ENCODE results near the gene NOTUM. TPM values are rescaled to one million over a fixed set of nuclear protein-coding genes. Genes with fewer than 3 reads are reported as not detected.

NOTUM gene
- total RNA-seq, 1 donor from 2014 or later, result 1.7 TPM

GRCh38 chr17:81992306-81993102, 31.5 kb upstream of the NOTUM start:
- H3K27me3 Mint-ChIP-seq (ENCODE audit: low read depth, unreplicated experiment), result no peaks in the 10 kb centered on the region
- TF ChIP-seq EZH2 (IDR thresholded peaks at IDR 0.05; ENCODE audit: insufficient read depth, low read length), result no peak
- TF ChIP-seq, protein P1, sequence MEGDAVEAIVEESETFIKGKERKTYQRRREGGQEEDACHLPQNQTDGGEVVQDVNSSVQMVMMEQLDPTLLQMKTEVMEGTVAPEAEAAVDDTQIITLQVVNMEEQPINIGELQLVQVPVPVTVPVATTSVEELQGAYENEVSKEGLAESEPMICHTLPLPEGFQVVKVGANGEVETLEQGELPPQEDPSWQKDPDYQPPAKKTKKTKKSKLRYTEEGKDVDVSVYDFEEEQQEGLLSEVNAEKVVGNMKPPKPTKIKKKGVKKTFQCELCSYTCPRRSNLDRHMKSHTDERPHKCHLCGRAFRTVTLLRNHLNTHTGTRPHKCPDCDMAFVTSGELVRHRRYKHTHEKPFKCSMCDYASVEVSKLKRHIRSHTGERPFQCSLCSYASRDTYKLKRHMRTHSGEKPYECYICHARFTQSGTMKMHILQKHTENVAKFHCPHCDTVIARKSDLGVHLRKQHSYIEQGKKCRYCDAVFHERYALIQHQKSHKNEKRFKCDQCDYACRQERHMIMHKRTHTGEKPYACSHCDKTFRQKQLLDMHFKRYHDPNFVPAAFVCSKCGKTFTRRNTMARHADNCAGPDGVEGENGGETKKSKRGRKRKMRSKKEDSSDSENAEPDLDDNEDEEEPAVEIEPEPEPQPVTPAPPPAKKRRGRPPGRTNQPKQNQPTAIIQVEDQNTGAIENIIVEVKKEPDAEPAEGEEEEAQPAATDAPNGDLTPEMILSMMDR (IDR thresholded peaks at IDR 0.05; ENCODE audit: insufficient read depth, low read depth, low read length), result no peak
- H3K4me3 Mint-ChIP-seq (ENCODE audit: unreplicated experiment), result no peak overlapping the region
- H3K36me3 Mint-ChIP-seq (ENCODE audit: low read depth, unreplicated experiment), result peaks cover 13% of the 10 kb centered on the region
- H2AFZ ChIP-seq (ENCODE audit: low read depth, low read length), result no peak overlapping the region
- no peak overlapping the region for H3K27ac ChIP-seq (ENCODE audit: low read depth, low read length)
- no peak overlapping the region for H3K27ac Mint-ChIP-seq (ENCODE audit: unreplicated experiment)
- peaks cover 55% of the 10 kb centered on the region for H4K20me1 ChIP-seq (ENCODE audit: insufficient read depth, low read length)
- peaks cover 6% of the 10 kb centered on the region for H3K79me2 ChIP-seq (ENCODE audit: insufficient read depth, low read length)
- H3K27me3 ChIP-seq (ENCODE audit: insufficient read depth, low read length), result no peaks in the 10 kb centered on the region
- H3K4me1 ChIP-seq (ENCODE audit: insufficient read depth, low read length), result peaks cover 10% of the 10 kb centered on the region
- no peaks in the 10 kb centered on the region for H3K4me1 Mint-ChIP-seq (ENCODE audit: low read depth, unreplicated experiment)
- H3K9me3 Mint-ChIP-seq (ENCODE audit: unreplicated experiment), result peaks cover 5% of the 10 kb centered on the region
- DNase-seq (ENCODE audit: low read depth), result no peak
- H3K36me3 ChIP-seq (ENCODE audit: insufficient read depth, low read length), result no peaks in the 10 kb centered on the region
- peak overlapping the region; percentile 72 for H3K4me2 ChIP-seq (ENCODE audit: low read length)
- no peaks in the 10 kb centered on the region for H3K9me3 ChIP-seq (ENCODE audit: insufficient read depth, low read depth, low read length)
- H3K4me3 ChIP-seq (ENCODE audit: insufficient read depth, low read depth, low read length), result no peak overlapping the region
- no peak for FAIRE-seq
- no peak overlapping the region for H3K9ac ChIP-seq (ENCODE audit: low read length)

DNA sequence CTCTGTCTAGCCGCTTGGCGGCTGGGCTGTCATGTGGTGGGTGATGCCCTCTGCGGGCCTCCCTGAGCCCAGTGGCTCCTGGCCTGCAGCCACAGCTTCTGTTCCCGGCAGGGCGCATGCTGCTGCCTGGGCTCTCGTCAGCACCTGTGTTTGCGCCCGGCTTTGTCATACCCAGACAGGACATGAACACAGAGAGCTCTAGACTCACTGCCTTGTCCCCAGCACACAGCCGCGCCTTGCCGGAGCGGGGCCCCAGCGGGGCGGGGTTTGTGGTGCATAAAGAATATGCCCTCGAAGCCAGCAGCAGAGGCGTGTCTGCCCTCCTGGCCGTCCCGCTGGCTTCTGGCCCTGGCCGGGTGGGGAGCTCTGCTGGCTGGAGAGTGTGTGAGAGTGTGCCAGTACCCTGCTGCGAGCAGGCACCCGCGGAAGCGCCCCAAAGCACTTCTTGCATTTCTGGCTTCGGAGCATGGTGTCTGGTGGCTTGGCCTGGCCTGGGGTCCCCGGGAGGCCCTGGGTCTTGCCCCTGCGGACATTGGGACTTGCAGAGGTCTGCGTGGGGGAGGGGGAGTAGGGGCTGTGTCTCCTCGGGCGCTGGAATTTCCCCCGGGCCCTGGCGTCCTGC, 30.8 kb upstream of the NOTUM start:
- Histone ChIP-seq H3K27me3 (ENCODE audit: insufficient read depth, low read length) (no peaks in the 10 kb centered on the region), H3K36me3 (ENCODE audit: insufficient read depth, low read length) (no peaks in the 10 kb centered on the region), H3K79me2 (ENCODE audit: insufficient read depth, low read length) (peaks cover 6% of the 10 kb centered on the region), H3K4me3 (ENCODE audit: insufficient read depth, low read depth, low read length) (no peak overlapping the region), H3K9ac (ENCODE audit: low read length) (peak overlapping the region; percentile 23), H4K20me1 (ENCODE audit: insufficient read depth, low read length) (peaks cover 55% of the 10 kb centered on the region), H3K9me3 (ENCODE audit: insufficient read depth, low read depth, low read length) (no peaks in the 10 kb centered on the region), H3K27ac (ENCODE audit: low read depth, low read length) (no peak overlapping the region), H3K4me1 (ENCODE audit: insufficient read depth, low read length) (peaks cover 10% of the 10 kb centered on the region), H2AFZ (ENCODE audit: low read depth, low read length) (peak overlapping the region; percentile 18), H3K4me2 (ENCODE audit: low read length) (peak overlapping the region; percentile 72)
- Mint-ChIP-seq H3K36me3 (ENCODE audit: low read depth, unreplicated experiment) (peaks cover 15% of the 10 kb centered on the region), H3K27me3 (ENCODE audit: low read depth, unreplicated experiment) (no peaks in the 10 kb centered on the region), H3K9me3 (ENCODE audit: unreplicated experiment) (peaks cover 5% of the 10 kb centered on the region), H3K4me1 (ENCODE audit: low read depth, unreplicated experiment) (no peaks in the 10 kb centered on the region), H3K4me3 (ENCODE audit: unreplicated experiment) (no peak overlapping the region), H3K27ac (ENCODE audit: unreplicated experiment) (no peak overlapping the region)
- FAIRE-seq, result no peak
- peak; percentile 35 for DNase-seq (ENCODE audit: low read depth)
- TF ChIP-seq EZH2 (IDR thresholded peaks at IDR 0.05; ENCODE audit: insufficient read depth, low read length), result no peak
- TF ChIP-seq, protein P1 (IDR thresholded peaks at IDR 0.05; ENCODE audit: insufficient read depth, low read depth, low read length), result no peak
